GM21786 (cell line): ENCODE results near the gene LPP.

Source experiments
- ATAC-seq: cut with Tn5 transposase; IDR thresholded peaks from one replicate; pipeline ENCODE4 v1.9.1; 2021; ENCODE audit not compliant: unreplicated experiment

The LPP gene

GRCh38 chr3:188503647-188504046 lies 349.7 kb downstream of the LPP start:
- ATAC-seq = no peak

DNA sequence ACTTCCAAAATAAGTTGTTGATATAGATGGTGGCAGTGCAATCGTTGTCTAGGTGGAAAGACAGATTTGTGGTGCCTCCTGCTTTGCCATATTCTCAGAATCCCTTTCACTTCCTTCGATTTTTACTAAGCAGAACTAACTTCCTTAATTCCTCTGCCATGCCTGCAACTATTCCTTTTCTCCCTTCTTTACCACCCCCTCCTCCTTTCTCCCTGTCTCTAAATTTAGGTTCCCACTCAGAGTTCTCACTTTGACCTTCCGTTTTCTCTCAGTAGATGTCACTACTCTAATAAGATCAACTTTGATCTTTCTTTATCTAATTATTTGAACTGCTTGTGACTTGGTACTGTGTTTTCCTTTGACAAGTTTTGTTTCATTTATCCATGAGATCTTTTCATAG lies 351.2 kb downstream of the LPP start:
- no peak for ATAC-seq

DNA sequence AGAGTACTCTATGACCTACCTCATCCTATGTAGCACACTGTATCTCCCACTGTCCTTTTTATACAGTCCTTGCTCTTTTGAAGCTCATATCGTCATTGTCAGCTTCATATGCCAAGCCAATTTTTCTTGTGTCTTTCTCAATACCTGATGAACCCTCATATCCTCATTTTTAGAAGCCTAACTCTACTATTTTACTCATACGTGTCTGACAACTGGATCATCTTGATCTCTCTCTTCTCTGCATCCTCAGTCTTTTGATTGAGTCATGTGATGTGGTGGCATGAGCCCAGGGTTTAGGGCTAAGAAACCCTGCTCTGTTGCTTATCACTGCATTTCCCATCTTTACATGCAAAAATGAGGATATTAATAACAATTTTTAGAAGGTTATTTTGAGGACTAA lies 352.0 kb downstream of the LPP start:
- ATAC-seq = no peak

- no peak for ATAC-seq
Measured at GRCh38 chr3:188506446-188506845, 352.5 kb downstream of the LPP start.

- ATAC-seq = no peak
Measured at GRCh38 chr3:188507244-188507720, 353.3 kb downstream of the LPP start.

GRCh38 chr3:188508454-188508853 lies 354.5 kb downstream of the LPP start:
- no peak for ATAC-seq

DNA sequence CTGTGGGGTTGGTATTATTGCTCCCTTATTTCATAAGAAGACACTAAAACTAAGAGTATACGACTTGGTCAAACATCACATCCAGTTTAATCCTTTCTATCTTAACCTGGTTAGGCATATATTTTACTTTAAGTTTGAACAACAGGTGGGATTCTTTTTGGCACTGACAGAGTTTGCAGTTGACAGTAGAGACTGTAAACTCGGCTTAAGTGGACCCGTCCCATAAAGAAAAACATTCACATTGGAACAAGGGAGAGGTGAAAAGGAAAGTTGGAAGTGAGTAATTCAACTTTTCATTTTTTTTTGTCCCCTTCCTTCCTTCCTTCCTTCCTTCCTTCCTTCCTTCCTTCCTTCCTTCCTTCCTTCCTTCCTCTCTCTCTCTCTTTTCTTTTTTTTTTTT lies 355.4 kb downstream of the LPP start:
- no peak for ATAC-seq

- ATAC-seq = no peak
Measured at GRCh38 chr3:188510366-188510765, 356.4 kb downstream of the LPP start.

DNA sequence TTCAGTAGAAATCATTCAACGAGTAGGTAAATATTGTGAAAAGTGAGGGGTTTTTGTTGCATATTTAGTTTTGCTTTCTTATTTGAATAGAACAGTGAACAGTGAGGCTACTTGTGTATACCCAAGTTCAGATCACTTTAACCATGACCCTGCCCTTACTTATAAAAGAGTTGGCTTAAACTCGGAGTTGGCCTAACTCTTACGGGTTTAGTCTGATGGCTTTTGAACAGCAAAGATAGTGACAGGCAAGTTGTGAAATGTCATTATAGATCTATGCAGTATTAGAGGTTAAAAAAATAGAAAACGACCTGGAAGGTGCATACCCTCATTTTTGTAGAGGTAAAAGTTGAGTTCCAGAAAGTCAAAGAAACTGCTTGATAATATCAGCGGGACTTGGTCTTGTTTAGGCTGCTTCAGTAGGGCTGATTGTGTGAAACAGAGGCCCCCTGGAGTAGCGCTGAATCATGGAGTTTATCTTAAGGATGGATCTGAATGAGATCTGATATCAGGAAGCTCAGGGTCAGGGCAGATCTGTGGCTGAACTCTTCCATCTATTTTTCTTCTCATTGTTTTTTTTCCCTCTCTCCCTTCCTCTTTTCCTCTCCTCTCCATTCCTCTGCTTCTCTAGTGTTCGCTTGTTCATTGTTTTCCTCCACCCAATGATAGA lies 359.8 kb downstream of the LPP start:
- no peak for ATAC-seq

- no peak for ATAC-seq
Measured at GRCh38 chr3:188516515-188516914, 362.6 kb downstream of the LPP start.

- no peak for ATAC-seq
Measured at GRCh38 chr3:188518416-188518815, 364.5 kb downstream of the LPP start.

DNA sequence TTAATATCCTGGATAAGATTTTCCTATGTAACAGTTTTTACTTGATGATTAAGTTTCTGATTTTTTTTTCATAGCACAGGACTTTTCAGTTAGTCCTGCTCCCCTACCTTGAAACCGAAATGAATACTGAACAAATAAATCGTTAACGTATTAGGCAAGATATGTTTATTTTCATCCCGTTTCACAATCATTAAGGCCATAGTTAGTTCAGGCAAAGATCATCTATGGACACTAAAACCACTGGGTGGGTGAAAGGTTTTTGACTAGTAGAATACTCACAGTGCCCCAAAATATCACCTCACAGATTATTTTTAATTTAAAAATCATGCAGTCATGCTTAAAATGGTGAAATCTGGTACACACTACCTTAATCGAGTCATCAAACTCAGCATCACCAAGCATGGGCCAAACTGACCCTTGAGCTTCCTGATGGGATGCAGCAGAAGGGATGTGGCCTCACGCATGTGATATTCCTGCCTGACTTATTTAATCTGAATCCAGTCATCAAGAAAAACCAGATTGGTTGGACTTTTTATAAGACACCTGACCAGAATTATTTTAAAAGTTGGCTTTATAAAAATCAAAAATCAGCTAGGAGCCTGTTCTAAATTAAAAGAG lies 365.0 kb downstream of the LPP start:
- ATAC-seq = no peak

DNA sequence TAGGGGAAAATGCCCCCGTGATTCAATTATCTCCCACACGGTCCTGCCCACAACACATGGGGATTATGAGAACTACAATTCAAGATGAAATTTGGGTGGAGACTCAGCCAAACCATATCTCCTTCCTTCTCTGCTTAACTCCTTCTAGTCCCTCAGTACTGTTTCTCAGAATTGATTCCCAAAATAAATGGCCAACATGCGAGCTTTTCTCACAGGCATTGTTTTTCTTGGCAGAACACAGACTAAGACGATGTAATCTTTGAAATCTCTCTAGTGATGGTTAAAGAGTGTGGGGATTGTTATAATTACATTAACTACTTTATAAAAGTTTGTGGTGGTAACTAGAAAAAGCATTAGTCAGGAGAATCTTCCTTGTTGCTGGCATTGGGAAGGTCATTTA lies 366.5 kb downstream of the LPP start:
- ATAC-seq = no peak

DNA sequence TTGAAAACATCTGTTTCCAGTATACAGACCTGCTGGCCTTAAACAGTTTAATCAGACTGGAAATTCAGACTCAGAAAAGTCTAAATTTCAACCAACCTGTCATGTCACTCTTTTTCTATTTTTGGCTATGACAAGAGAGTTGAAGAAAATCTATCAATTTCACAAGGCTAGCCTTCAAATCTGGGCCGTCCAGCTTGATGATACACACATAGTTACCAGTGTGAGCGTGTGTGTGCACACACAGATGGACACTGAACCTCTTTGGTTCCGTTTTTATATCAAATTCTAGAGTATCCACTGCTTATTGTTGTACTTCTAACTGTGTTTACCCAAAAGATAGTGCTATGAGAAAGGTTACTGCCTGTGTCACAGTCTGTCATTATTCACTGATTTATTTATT lies 368.2 kb downstream of the LPP start:
- ATAC-seq = no peak

DNA sequence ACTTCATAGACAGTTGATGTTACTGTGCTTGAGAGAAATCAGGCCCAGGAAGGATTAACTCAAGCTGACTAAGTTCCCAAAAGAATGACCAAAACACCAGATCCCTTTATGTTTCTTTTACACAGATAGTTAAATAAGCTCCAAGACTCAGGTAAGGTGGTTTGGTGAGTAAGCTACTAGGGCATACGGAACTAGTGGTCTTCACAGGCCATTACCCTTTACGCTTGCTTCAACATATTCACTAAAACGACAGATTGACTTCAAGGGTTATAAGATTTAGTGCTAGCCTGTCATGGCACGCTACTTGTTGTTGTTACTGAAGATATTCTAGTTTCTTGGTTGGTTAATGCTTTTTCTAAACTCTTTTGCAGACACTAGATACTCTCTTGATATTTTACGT lies 369.3 kb downstream of the LPP start:
- ATAC-seq = no peak

- no peak for ATAC-seq
Measured at GRCh38 chr3:188524052-188524451, 370.1 kb downstream of the LPP start.

DNA sequence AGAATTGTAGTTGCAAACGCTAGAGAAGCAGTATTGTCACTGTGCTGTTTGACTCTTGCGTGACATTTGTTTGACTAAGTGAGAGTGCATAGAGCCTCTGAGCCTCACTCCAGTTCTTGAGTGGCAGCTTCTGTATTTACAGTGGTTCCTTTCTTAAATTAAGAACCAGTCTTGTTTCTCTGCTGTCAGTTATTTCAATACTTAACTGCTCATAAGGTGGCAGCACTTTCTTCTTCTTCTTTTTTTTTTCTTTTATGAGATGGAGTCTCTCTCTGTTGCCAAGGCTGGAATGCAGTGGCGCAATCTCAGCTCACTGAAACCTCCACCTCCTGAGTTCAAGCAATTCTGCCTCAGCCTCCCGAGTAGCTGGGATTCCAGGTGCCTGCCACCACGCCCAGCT lies 372.1 kb downstream of the LPP start:
- ATAC-seq = no peak

DNA sequence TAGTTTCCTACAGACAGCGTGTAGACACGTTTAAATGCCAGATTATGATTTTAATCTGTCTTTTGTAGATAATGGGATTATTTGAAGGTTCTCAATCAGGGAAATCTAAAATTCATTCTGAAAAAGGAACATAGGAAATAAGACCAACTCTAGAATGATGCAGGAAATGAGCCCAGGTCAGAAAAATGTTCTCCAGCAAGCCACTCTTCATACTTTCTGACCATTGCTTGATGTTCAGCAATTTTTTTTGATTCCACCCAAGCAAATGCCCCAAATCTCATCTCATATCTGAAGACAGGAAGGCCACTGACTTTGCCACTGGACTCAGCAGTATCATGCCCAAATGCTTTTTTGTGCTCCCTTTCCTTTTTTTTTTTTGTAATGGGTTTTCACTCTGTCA lies 373.4 kb downstream of the LPP start:
- ATAC-seq = no peak

- no peak for ATAC-seq
Measured at GRCh38 chr3:188528396-188528795, 374.4 kb downstream of the LPP start.

DNA sequence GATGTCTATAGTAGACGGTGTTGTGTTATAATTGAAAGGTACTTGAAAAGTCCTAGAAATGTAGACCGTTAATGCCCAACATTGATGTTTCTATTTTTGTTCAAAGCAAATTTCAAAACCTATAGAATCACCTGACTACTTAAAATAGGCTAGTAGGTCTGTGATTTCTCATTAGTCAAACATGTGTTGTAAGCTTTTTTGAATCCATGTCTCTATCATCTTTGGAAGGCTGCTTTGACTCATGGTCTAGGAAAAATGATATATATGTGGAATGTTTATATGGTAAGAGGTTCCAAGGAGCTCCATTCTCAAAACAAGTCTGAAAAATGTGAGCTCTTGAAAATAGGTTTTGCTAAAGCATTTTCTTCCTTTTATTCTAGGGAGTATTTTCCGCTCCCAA lies 375.3 kb downstream of the LPP start:
- ATAC-seq = no peak

GRCh38 chr3:188530226-188530625 lies 376.3 kb downstream of the LPP start:
- ATAC-seq = no peak

- no peak for ATAC-seq
Measured at GRCh38 chr3:188531210-188531609, 377.3 kb downstream of the LPP start.

DNA sequence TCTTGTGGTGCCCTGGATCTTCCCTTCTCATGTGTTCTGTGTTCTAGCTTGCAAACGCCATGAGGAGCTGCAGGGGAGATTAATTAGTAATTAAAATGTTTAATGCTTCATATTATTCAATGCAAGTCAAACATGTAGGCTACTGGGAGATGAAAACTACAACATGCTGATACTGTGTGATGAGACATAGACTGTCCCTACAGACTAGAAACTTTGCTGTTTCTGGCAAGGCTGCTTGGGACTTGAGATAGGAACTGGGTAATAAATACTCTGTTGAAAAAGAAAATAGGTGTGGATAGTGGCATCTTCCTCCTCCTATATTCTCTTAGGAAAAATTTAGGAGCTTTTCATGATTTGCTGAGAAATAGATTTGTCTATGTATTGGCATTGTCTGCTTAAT lies 379.2 kb downstream of the LPP start:
- ATAC-seq = no peak
